Thyroid gland (tissue), 4 donors: Measurements from ENCODE around the gene LIN54.

ENCODE experiments used
- CTCF ChIP-seq, 6 experiments: fragments of 200-600 bp in 3 of 6; fragments of 450-650 bp in 3 of 6; sonication (generic) in 3 of 6; IDR thresholded peaks; one replicate each; pipeline ENCODE4 v1.5.1; 2016 to 2019; ENCODE audit warnings: antibody characterized with exemption in 6 of 6, mild to moderate bottlenecking in 2 of 6, inconsistent platforms in 1 of 6, moderate library complexity in 1 of 6
- POLR2A ChIP-seq, 2 donors: fragments of 450-650 bp; IDR thresholded peaks; one replicate each; pipeline ENCODE4 v1.6.1; 2017; ENCODE audit warnings: antibody characterized with exemption in 2 of 2, mild to moderate bottlenecking in 2 of 2, moderate library complexity in 1 of 2

DNA sequence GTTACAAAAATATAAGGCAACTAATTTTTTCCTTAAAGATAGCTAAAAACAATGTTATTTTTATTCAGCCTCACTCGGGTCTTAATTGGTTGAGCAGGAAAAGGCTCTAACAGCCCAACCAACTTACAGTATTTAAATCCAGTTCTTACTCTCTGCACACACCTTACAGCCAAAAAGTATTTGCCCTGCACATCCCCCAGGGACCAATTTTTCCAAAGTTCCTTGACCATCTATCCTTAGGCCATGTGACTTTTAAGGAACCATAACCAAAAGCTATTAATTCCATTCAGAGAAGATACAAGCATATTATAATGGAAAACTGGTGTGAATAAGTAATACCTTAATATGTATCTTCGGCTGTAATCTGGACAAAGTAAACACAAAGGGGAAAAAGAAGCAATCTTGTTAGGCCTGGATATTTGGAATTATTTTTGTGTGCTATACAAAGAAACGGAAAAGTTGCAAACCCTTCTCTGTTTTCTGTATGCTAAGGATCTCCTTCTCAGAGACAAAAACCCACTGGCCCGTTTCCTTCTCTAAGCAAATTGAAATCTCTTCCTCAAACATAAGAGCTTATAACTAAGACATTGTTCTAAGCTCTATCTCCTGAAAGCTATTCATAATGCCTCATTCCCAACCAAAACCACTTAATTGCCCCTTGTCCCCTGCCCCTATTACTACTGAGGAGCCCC, 111.1 kb downstream of the LIN54 start:
- TF ChIP-seq CTCF (IDR thresholded peaks at IDR 0.05) (no peak), POLR2A (IDR thresholded peaks at IDR 0.05) (no peak)
